Stomach (tissue), 9 donors: ENCODE results near the gene ABR. TPM values are rescaled to one million over a fixed set of nuclear protein-coding genes. Genes with fewer than 3 reads are reported as not detected.

Experiments
- DNase-seq, 2 donors: peaks; one replicate each; pipeline versions ENCODE4 v3.0.0 to v3.0.0-alpha.2; 2013 to 2019
- H3K27ac ChIP-seq, 5 donors: fragments of 200-600 bp in 4 of 5; sonication (generic) in 4 of 5; one replicate each; pipeline ENCODE4 v1.5.1; 2013 to 2019; ENCODE audit warnings: mild to moderate bottlenecking in 1 of 5, moderate library complexity in 1 of 5
- H3K27me3 ChIP-seq, 3 donors: fragments of 200-600 bp; sonication (generic); one replicate each; pipeline ENCODE4 v1.5.1; 2017 to 2019; ENCODE audit warnings: mixed run types in 1 of 3
- H3K36me3 ChIP-seq, 4 donors: fragments of 200-600 bp; sonication (generic); 1 replicate in 3 of 4; 2 replicates in 1 of 4; pipeline ENCODE4 v1.5.1; 2016 to 2019
- H3K4me1 ChIP-seq, 4 donors: fragments of 200-600 bp; sonication (generic); one replicate each; pipeline ENCODE4 v1.5.1; 2016 to 2019
- H3K4me3 ChIP-seq, 4 donors: fragments of 200-600 bp; sonication (generic) in 3 of 4; one replicate each; pipeline ENCODE4 v1.5.1; 2016 to 2019; ENCODE audit warnings: mild to moderate bottlenecking in 1 of 4
- H3K9me3 ChIP-seq, 4 donors: fragments of 200-600 bp; sonication (generic); one replicate each; pipeline ENCODE4 v1.5.1; 2016 to 2019
- EP300 ChIP-seq: sonication (generic); formaldehyde crosslinking; IDR thresholded peaks from one replicate; pipeline ENCODE4 v1.6.1; 2017; ENCODE audit warnings: antibody characterized with exemption
- POLR2A ChIP-seq, 4 donors: fragments of 450-650 bp; IDR thresholded peaks; one replicate each; pipeline ENCODE4 v1.6.1; 2016; ENCODE audit warnings: antibody characterized with exemption in 4 of 4, control low read depth in 2 of 4, mild to moderate bottlenecking in 1 of 4, moderate library complexity in 1 of 4
- POLR2AphosphoS5 ChIP-seq, 3 donors: sonication (generic); formaldehyde crosslinking; IDR thresholded peaks; one replicate each; pipeline ENCODE4 v1.6.1; 2016; ENCODE audit warnings: antibody characterized with exemption in 3 of 3
- WGBS, 5 donors: extraction: QIAGEN DNeasy Blood & Tissue Kit in 3 of 5; methylation state at CpG; one replicate each; pipeline versions ENCODE4 v1.1.5 to v1.1.7; 2013 to 2018; 5-methylcytosine and 5-hydroxymethylcytosine counted together
- intact Hi-C: fragments of 100-400 bp; cut with DNase I; formaldehyde crosslinking; loops from one replicate; pipeline ENCODE4 v1.15.1; 2023; ENCODE audit warnings: low total_unique reads
- polyA plus RNA-seq, 3 donors: library from polyadenylated mRNA; stranded (reverse); fragments of 200-250 nt; gene quantifications; one replicate each; pipeline ENCODE4 v1.2.3, GENCODE V29; 2013
- total RNA-seq, 5 donors: library from RNA; depleted of rRNA; stranded (reverse); fragments of >200 nt; gene quantifications; one replicate each; pipeline versions ENCODE4 v1.1.0 to v1.2.3, GENCODE V29; 2014 to 2016
- TF ChIP-seq, protein P1 (sequence below), 7 experiments: fragments of 450-650 bp in 4 of 7; fragments of 200-600 bp in 3 of 7; sonication (generic) in 3 of 7; IDR thresholded peaks; one replicate each; pipeline ENCODE4 v1.5.1; 2016 to 2019; ENCODE audit warnings: antibody characterized with exemption in 7 of 7, control low read depth in 2 of 7, mild to moderate bottlenecking in 1 of 7
- donor health status: healthy with polysubstance abuse.
- donor health status: Bipolar disorder and iron deficiency.
- donor health status: healthy.

ABR gene
- total and polyA plus RNA-seq, 8 donors: 28.3 to 1,523 (median 73.4) TPM

DNA sequence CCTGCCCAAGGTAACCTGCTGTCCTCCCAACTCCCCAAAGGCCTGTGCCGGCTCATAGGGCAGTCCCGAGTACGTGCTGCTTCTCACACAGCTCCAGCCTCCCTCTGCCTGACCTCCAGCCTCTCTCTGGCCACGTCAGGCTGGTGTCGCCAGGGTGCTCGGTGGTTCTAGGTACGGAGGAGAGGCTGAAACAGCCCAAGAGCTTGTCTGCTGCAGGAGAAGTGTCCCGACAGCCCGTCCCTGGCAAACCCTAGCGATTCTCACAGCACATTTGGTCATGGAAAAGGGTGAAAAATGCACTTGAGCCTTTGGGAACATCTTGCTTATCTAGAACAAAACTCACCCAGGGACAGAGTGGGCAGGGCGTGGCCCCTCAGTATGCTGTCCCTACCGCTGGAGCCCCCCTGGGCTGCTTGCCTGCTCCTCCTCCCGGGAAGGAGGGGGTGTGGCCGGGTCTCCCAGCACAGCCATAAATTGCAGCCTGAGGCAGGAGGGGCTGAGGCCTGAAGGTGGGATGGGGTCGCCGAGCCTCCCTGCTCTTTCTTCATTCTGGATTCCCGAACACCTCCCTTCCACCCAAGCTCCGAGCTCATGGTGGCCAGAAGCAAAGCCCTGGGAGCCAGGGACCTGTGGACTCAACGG lies 142.4 kb downstream of the ABR start:
- 83 to 95% (median 89%) methylated on average over 15 to 19 of the region's 19 CpGs for WGBS, 5 donors
- intact Hi-C loops: no loop called here

DNA sequence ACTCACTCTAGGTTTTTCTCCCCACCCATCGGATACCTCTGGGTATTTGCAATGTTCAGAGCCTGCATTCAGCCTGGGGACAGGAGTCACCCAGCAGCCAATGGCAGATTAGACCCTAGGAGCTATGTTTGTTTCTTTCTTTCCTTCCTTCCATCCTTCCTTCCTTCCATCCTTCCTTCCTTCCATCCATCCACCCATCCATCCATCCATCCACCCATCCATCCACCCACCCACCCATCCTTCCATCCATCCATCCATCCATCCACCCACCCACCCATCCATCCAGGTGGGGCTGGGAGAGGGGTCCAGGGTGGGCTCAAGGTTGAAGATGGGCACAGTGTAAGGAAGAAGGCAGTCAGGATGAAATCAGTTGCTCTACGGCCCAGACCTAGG lies 142.9 kb downstream of the ABR start:
- no peak for DNase-seq
- H3K4me3 ChIP-seq: no peak overlapping the region
- peaks cover 18 to 44% (median 31%) of the 10 kb centered on the region in 4 donors for H3K4me1 ChIP-seq
- no peaks in the 10 kb centered on the region for H3K9me3 ChIP-seq
- TF ChIP-seq POLR2A (IDR thresholded peaks at IDR 0.05) (no peak), POLR2AphosphoS5 (IDR thresholded peaks at IDR 0.05) (no peak), EP300 (no peak)
- TF ChIP-seq, protein P1, sequence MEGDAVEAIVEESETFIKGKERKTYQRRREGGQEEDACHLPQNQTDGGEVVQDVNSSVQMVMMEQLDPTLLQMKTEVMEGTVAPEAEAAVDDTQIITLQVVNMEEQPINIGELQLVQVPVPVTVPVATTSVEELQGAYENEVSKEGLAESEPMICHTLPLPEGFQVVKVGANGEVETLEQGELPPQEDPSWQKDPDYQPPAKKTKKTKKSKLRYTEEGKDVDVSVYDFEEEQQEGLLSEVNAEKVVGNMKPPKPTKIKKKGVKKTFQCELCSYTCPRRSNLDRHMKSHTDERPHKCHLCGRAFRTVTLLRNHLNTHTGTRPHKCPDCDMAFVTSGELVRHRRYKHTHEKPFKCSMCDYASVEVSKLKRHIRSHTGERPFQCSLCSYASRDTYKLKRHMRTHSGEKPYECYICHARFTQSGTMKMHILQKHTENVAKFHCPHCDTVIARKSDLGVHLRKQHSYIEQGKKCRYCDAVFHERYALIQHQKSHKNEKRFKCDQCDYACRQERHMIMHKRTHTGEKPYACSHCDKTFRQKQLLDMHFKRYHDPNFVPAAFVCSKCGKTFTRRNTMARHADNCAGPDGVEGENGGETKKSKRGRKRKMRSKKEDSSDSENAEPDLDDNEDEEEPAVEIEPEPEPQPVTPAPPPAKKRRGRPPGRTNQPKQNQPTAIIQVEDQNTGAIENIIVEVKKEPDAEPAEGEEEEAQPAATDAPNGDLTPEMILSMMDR (IDR thresholded peaks at IDR 0.05): no peak
- 86 to 95% (median 90%) methylated on average over 2 of the region's 2 CpGs for WGBS, 5 donors
- H3K27me3 ChIP-seq: no peaks in the 10 kb centered on the region
- intact Hi-C loops: no loop called here
- H3K36me3 ChIP-seq: peaks cover 5 to 67% (median 52%) of the 10 kb centered on the region in 4 donors
- H3K27ac ChIP-seq: no peak overlapping the region

More for the DNA sequence above, 142.4 kb downstream of the ABR start:
- Histone ChIP-seq H3K36me3 (peaks cover 5 to 67% (median 53%) of the 10 kb centered on the region in 4 donors), H3K4me3 (no peak overlapping the region), H3K27me3 (no peaks in the 10 kb centered on the region), H3K27ac (no peak overlapping the region), H3K4me1 (peaks cover 15 to 39% (median 26%) of the 10 kb centered on the region in 4 donors), H3K9me3 (no peaks in the 10 kb centered on the region)
- TF ChIP-seq POLR2A (IDR thresholded peaks at IDR 0.05): no peak
- no peak for TF ChIP-seq EP300
- TF ChIP-seq, protein P1 (IDR thresholded peaks at IDR 0.05): no peak
- TF ChIP-seq POLR2AphosphoS5 (IDR thresholded peaks at IDR 0.05): no peak
- no peak for DNase-seq

DNA sequence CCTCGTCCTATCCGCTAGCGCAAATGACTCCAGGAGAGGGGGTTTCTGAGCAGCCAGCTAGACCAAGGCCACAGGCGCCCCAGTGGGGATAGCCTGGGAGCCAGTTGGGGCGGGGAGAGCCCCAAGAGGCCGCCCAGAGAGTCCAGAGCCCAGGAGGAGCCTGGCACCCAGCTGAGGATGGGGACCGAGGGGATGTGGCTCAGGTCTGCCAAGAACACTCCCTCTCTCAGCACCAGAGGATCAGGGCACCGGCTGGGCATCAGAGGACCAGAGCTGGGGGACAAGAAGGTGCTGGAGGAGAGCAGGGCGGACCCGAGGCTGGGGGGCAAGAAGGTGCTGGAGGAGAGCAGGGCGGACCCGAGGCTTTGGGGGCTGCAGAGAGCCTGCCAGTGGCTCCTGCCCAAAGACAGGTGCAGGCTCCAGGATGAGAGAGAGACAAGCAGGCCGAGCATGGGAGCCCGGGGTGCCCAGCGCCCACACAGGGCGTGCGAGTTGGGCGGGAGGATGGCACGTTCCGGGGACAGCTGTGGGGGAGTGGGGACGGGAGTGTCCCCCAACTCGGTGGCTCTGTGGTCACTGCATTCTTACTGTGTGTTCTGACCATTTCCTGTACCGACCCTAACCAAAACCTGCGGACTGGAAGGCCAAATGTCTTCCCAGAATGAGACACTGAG lies 143.5 kb downstream of the ABR start:
- H3K9me3 ChIP-seq: no peaks in the 10 kb centered on the region
- peaks cover 19 to 46% (median 35%) of the 10 kb centered on the region in 4 donors for H3K4me1 ChIP-seq
- WGBS, 5 donors: 84 to 91% (median 87%) methylated on average over 21 to 24 of the region's 24 CpGs
- H3K4me3 ChIP-seq: no peak overlapping the region
- no peaks in the 10 kb centered on the region for H3K27me3 ChIP-seq
- H3K36me3 ChIP-seq: peaks cover 5 to 62% (median 48%) of the 10 kb centered on the region in 4 donors
- H3K27ac ChIP-seq: peak overlapping the region in 2 of 5 donors; percentile 4 to 32
- no peak for DNase-seq
- intact Hi-C loops: no loop called here
- TF ChIP-seq EP300 (no peak), POLR2A (IDR thresholded peaks at IDR 0.05) (no peak), POLR2AphosphoS5 (IDR thresholded peaks at IDR 0.05) (no peak)
- TF ChIP-seq, protein P1 (IDR thresholded peaks at IDR 0.05): no peak

DNA sequence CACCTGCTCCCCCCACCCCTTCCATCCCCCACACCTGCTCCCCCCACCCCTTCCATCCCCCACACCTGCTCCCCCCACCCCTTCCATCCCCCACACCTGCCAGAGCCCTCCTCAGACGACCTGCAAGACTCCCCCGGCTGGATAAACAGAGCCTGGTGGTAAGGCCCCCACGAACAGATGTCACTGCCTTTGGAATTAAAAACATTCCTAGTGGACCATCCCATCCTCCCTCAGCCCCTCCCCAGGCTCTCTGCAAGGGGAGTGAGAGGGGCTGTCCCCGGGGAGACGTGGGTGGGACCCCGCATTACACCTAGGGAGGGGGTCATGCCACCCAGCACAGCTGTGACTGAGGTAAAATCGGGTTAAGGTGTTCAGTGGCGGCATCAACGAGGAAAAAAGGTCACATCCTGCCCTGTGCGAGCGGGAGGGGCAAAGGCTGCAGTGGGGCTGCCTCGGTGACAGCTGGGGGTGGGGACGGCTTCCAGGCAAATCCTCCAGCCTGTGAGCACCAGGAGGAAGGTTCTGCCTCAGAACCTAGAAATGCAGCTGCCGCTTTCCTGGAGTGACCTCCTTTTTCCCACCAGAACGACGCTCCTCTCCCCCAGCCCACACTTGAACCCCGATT lies 144.1 kb downstream of the ABR start:
- Histone ChIP-seq H3K27ac (peak overlapping the region in 2 of 5 donors; percentile 4 to 32), H3K9me3 (no peaks in the 10 kb centered on the region), H3K4me1 (peaks cover 22 to 46% (median 37%) of the 10 kb centered on the region in 4 donors), H3K4me3 (no peak overlapping the region), H3K36me3 (peaks cover 5 to 56% (median 49%) of the 10 kb centered on the region in 4 donors), H3K27me3 (no peaks in the 10 kb centered on the region)
- intact Hi-C loops: no loop called here
- WGBS, 5 donors: 52 to 66% (median 60%) methylated on average over 11 to 17 of the region's 17 CpGs
- peak in 1 of 2 donors; percentile 52 for DNase-seq
- TF ChIP-seq POLR2A (IDR thresholded peaks at IDR 0.05) (no peak), POLR2AphosphoS5 (IDR thresholded peaks at IDR 0.05) (no peak), EP300 (no peak)
- TF ChIP-seq, protein P1 (IDR thresholded peaks at IDR 0.05): no peak
